ENCODE data around the gene ITGB7. TPM values are rescaled to one million over a fixed set of nuclear protein-coding genes. Genes with fewer than 3 reads are reported as not detected.
"Not testable (repeated sequence)": the region's sequence is repeated elsewhere in the genome, so short reads cannot be mapped to it uniquely, and the experiment has no call there.

The ITGB7 gene
- total and polyA plus RNA-seq, 4 donors = 0.61 to 0.79 (median 0.66) TPM

- no peaks in the 10 kb centered on the region for H3K9me3 ChIP-seq (ENCODE audit: control insufficient read depth, insufficient read depth, low read length)
- peaks cover 23% of the 10 kb centered on the region for H3K36me3 ChIP-seq (ENCODE audit: control insufficient read depth, insufficient read depth, low read length)
- H3K27me3 ChIP-seq (ENCODE audit: control insufficient read depth, insufficient read depth, low read length) = no peaks in the 10 kb centered on the region
- H3K27ac ChIP-seq (ENCODE audit: low read depth, low read length) = peak within 1 kb of the TSS; percentile 96
- H3K4me3 ChIP-seq (ENCODE audit: low read depth, low read length) = peak within 1 kb of the TSS; percentile 80
- H3K4me1 ChIP-seq (ENCODE audit: control insufficient read depth, insufficient read depth, low read length) = peaks cover 29% of the 10 kb centered on the region
- peak; percentile 88 to 99 (median 95) for DNase-seq (ENCODE audit: low read depth in 4 of 6, low spot score in 6 of 6)
- under 1% methylated on average over 64 of the region's 70 CpGs for WGBS (ENCODE audit: insufficient coverage)
Measured at GRCh38 chr12:53180220-53180930, 26.7 kb downstream of the ITGB7 start, which contains the start of the genes CSAD and ZNF740. CSAD (minus strand) TSS chr12:53180925; CDS start chr12:53173470, 7,455 bp downstream. ZNF740 (plus strand) TSS chr12:53180722; CDS start chr12:53181984, 1,262 bp downstream.

GRCh38 chr12:53179687-53180219, 27.3 kb downstream of the ITGB7 start:
- H3K4me3 ChIP-seq (ENCODE audit: low read depth, low read length) = peak overlapping the region; percentile 80
- peak overlapping the region; percentile 96 for H3K27ac ChIP-seq (ENCODE audit: low read depth, low read length)
- peaks cover 18% of the 10 kb centered on the region for H3K36me3 ChIP-seq (ENCODE audit: control insufficient read depth, insufficient read depth, low read length)
- no peaks in the 10 kb centered on the region for H3K27me3 ChIP-seq (ENCODE audit: control insufficient read depth, insufficient read depth, low read length)
- 13% methylated on average over 12 of the region's 12 CpGs for WGBS (ENCODE audit: insufficient coverage)
- no peak for DNase-seq (ENCODE audit: low read depth in 4 of 6, low spot score in 6 of 6)
- peaks cover 26% of the 10 kb centered on the region for H3K4me1 ChIP-seq (ENCODE audit: control insufficient read depth, insufficient read depth, low read length)
- H3K9me3 ChIP-seq (ENCODE audit: control insufficient read depth, insufficient read depth, low read length) = no peaks in the 10 kb centered on the region

GRCh38 chr12:53178803-53179202, 28.2 kb downstream of the ITGB7 start:
- 95% methylated on average over 13 of the region's 14 CpGs for WGBS (ENCODE audit: insufficient coverage)
- not testable (repeated sequence) for H3K9me3 ChIP-seq (ENCODE audit: control insufficient read depth, insufficient read depth, low read length); H3K27me3 ChIP-seq (ENCODE audit: control insufficient read depth, insufficient read depth, low read length); H3K27ac ChIP-seq (ENCODE audit: low read depth, low read length); H3K4me3 ChIP-seq (ENCODE audit: low read depth, low read length); H3K36me3 ChIP-seq (ENCODE audit: control insufficient read depth, insufficient read depth, low read length); DNase-seq (ENCODE audit: low read depth in 4 of 6, low spot score in 6 of 6)
- peaks cover 19% of the 10 kb centered on the region for H3K4me1 ChIP-seq (ENCODE audit: control insufficient read depth, insufficient read depth, low read length)

GRCh38 chr12:53177447-53177846, 29.6 kb downstream of the ITGB7 start:
- no CpG with 5 or more reads among the region's 6 CpGs for WGBS (ENCODE audit: insufficient coverage)

DNA sequence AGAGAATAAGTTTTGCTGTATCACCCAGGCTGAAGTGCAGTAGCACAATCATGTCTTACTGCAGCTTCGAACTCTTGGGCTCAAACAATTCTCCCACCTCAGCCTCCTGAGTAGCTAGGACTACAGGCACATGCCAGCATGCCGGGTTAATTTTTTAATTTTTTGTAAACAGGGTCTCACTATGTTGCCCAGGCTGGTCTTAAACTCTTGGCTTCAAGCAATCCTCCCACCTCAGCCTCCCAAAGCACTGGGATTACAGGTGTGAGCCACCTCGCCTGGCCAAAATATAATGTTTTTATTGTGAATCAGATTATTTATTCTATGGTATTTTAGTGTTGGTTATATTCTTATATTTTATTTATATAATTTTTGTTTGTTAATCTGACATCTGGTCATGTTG, 30.3 kb downstream of the ITGB7 start:
- no peak overlapping the region for H3K27ac ChIP-seq (ENCODE audit: low read depth, low read length)
- no peak overlapping the region for H3K4me3 ChIP-seq (ENCODE audit: low read depth, low read length)
- DNase-seq (ENCODE audit: low read depth in 4 of 6, low spot score in 6 of 6) = no peak
- peaks cover 17% of the 10 kb centered on the region for H3K4me1 ChIP-seq (ENCODE audit: control insufficient read depth, insufficient read depth, low read length)
- H3K36me3 ChIP-seq (ENCODE audit: control insufficient read depth, insufficient read depth, low read length) = peaks cover 17% of the 10 kb centered on the region
- H3K9me3 ChIP-seq (ENCODE audit: control insufficient read depth, insufficient read depth, low read length) = no peaks in the 10 kb centered on the region
- no peaks in the 10 kb centered on the region for H3K27me3 ChIP-seq (ENCODE audit: control insufficient read depth, insufficient read depth, low read length)
- WGBS (ENCODE audit: insufficient coverage) = no CpG with 5 or more reads among the region's 3 CpGs

More at GRCh38 chr12:53177447-53177846, 29.6 kb downstream of the ITGB7 start:
- Histone ChIP-seq H3K4me1 (ENCODE audit: control insufficient read depth, insufficient read depth, low read length) (peaks cover 18% of the 10 kb centered on the region), H3K36me3 (ENCODE audit: control insufficient read depth, insufficient read depth, low read length) (peaks cover 13% of the 10 kb centered on the region)
- not testable (repeated sequence) for H3K9me3 ChIP-seq (ENCODE audit: control insufficient read depth, insufficient read depth, low read length); DNase-seq (ENCODE audit: low read depth in 4 of 6, low spot score in 6 of 6); H3K27ac ChIP-seq (ENCODE audit: low read depth, low read length); H3K4me3 ChIP-seq (ENCODE audit: low read depth, low read length); H3K27me3 ChIP-seq (ENCODE audit: control insufficient read depth, insufficient read depth, low read length)

GRCh38 chr12:53174881-53175491, 32.1 kb downstream of the ITGB7 start:
- no peaks in the 10 kb centered on the region for H3K9me3 ChIP-seq (ENCODE audit: control insufficient read depth, insufficient read depth, low read length)
- H3K4me1 ChIP-seq (ENCODE audit: control insufficient read depth, insufficient read depth, low read length) = peaks cover 13% of the 10 kb centered on the region
- DNase-seq (ENCODE audit: low read depth in 4 of 6, low spot score in 6 of 6) = no peak
- no peak overlapping the region for H3K27ac ChIP-seq (ENCODE audit: low read depth, low read length)
- H3K4me3 ChIP-seq (ENCODE audit: low read depth, low read length) = no peak overlapping the region
- no peaks in the 10 kb centered on the region for H3K27me3 ChIP-seq (ENCODE audit: control insufficient read depth, insufficient read depth, low read length)
- WGBS (ENCODE audit: insufficient coverage) = 49% methylated on average over 4 of the region's 4 CpGs
- H3K36me3 ChIP-seq (ENCODE audit: control insufficient read depth, insufficient read depth, low read length) = peaks cover 34% of the 10 kb centered on the region

GRCh38 chr12:53173085-53173715, 33.9 kb downstream of the ITGB7 start:
- Histone ChIP-seq H3K27me3 (ENCODE audit: control insufficient read depth, insufficient read depth, low read length) (no peaks in the 10 kb centered on the region), H3K27ac (ENCODE audit: low read depth, low read length) (no peak overlapping the region), H3K36me3 (ENCODE audit: control insufficient read depth, insufficient read depth, low read length) (peaks cover 40% of the 10 kb centered on the region), H3K9me3 (ENCODE audit: control insufficient read depth, insufficient read depth, low read length) (no peaks in the 10 kb centered on the region), H3K4me1 (ENCODE audit: control insufficient read depth, insufficient read depth, low read length) (peaks cover 8% of the 10 kb centered on the region), H3K4me3 (ENCODE audit: low read depth, low read length) (no peak overlapping the region)
- WGBS (ENCODE audit: insufficient coverage) = 83% methylated on average over 7 of the region's 10 CpGs
- no peak for DNase-seq (ENCODE audit: low read depth in 4 of 6, low spot score in 6 of 6)

- Histone ChIP-seq H3K27ac (ENCODE audit: low read depth, low read length) (no peak overlapping the region), H3K36me3 (ENCODE audit: control insufficient read depth, insufficient read depth, low read length) (peaks cover 40% of the 10 kb centered on the region), H3K4me3 (ENCODE audit: low read depth, low read length) (no peak overlapping the region), H3K27me3 (ENCODE audit: control insufficient read depth, insufficient read depth, low read length) (no peaks in the 10 kb centered on the region), H3K4me1 (ENCODE audit: control insufficient read depth, insufficient read depth, low read length) (peaks cover 8% of the 10 kb centered on the region), H3K9me3 (ENCODE audit: control insufficient read depth, insufficient read depth, low read length) (no peaks in the 10 kb centered on the region)
- DNase-seq (ENCODE audit: low read depth in 4 of 6, low spot score in 6 of 6) = no peak
- WGBS (ENCODE audit: insufficient coverage) = 89% methylated on average over 11 of the region's 11 CpGs
Measured at GRCh38 chr12:53172352-53172751, 34.7 kb downstream of the ITGB7 start.

GRCh38 chr12:53171725-53172329, 35.2 kb downstream of the ITGB7 start:
- Histone ChIP-seq H3K36me3 (ENCODE audit: control insufficient read depth, insufficient read depth, low read length) (peaks cover 40% of the 10 kb centered on the region), H3K27ac (ENCODE audit: low read depth, low read length) (no peak overlapping the region), H3K4me1 (ENCODE audit: control insufficient read depth, insufficient read depth, low read length) (peaks cover 8% of the 10 kb centered on the region), H3K27me3 (ENCODE audit: control insufficient read depth, insufficient read depth, low read length) (no peaks in the 10 kb centered on the region), H3K4me3 (ENCODE audit: low read depth, low read length) (no peak overlapping the region), H3K9me3 (ENCODE audit: control insufficient read depth, insufficient read depth, low read length) (no peaks in the 10 kb centered on the region)
- WGBS (ENCODE audit: insufficient coverage) = 81% methylated on average over 3 of the region's 10 CpGs
- DNase-seq (ENCODE audit: low read depth in 4 of 6, low spot score in 6 of 6) = peak in 1 of 6 donors; percentile 23

Data from spinal cord (tissue), 10 donors.